Astrocyte (in vitro differentiated cells and primary cell): ENCODE measurements around the gene ZNF74.

Experiments
- CTCF ChIP-seq: IDR thresholded peaks from 2 replicates; pipeline ENCODE4 v1.5.1; 2011; ENCODE audit warnings: low read depth, mild to moderate bottlenecking, inconsistent platforms, low read length, moderate library complexity; ENCODE audit not compliant: insufficient read depth
- EZH2 ChIP-seq: IDR thresholded peaks from 2 replicates; pipeline ENCODE4 v1.6.1; 2012; ENCODE audit warnings: mild to moderate bottlenecking, low read length, inconsistent platforms; ENCODE audit not compliant: insufficient read depth

DNA sequence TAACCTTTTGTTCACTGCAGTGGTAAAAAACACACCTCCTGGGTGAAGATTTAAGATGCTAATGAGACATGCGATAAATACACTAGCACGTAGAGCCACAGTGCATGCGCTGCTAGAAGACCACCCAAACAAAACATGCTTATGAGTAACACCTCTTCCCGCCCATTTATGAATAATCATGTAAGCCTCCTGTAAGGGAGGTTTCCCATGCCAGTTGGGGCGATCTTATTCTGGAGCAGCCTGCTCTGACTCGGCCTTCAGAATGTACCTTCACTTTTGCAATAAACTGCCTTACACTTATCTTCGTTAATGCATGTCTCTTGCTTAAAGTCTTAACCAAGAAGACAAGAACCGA lies 61.7 kb downstream of the ZNF74 start:
- TF ChIP-seq CTCF (no peak), EZH2 (no peak)
